Effector memory CD4-positive, alpha-beta T cell (primary cell): Measurements from ENCODE around the gene TBC1D9B.

Experiments
- DNase-seq, 3 donors: peaks; one replicate each; pipeline ENCODE4 v3.0.0-alpha.2; 2020
- H3K27ac ChIP-seq: 2 replicates; pipeline ENCODE4 v1.7.0; 2013; ENCODE audit warnings: mild to moderate bottlenecking, low read length, moderate library complexity; ENCODE audit not compliant: insufficient read depth, poor library complexity, severe bottlenecking
- H3K27me3 ChIP-seq: replicated peaks from 2 replicates; pipeline ENCODE4 v1.7.0; 2013; ENCODE audit warnings: mild to moderate bottlenecking, low read length; ENCODE audit not compliant: insufficient read depth, control insufficient read depth, poor library complexity, severe bottlenecking
- H3K36me3 ChIP-seq: 2 replicates; pipeline ENCODE4 v1.7.0; 2013; ENCODE audit warnings: mild to moderate bottlenecking, low read length, moderate library complexity; ENCODE audit not compliant: control insufficient read depth, insufficient read depth
- H3K4me1 ChIP-seq: 2 replicates; pipeline ENCODE4 v1.7.0; 2013; ENCODE audit warnings: low read length, mild to moderate bottlenecking; ENCODE audit not compliant: control insufficient read depth, insufficient read depth, poor library complexity, severe bottlenecking
- H3K4me3 ChIP-seq: 2 replicates; pipeline ENCODE4 v1.7.0; 2013; ENCODE audit warnings: low read length, low read depth, mild to moderate bottlenecking; ENCODE audit not compliant: insufficient read depth, poor library complexity, severe bottlenecking
- H3K9me3 ChIP-seq: 2 replicates; pipeline ENCODE4 v1.7.0; 2013; ENCODE audit warnings: mild to moderate bottlenecking, low read length, moderate library complexity; ENCODE audit not compliant: control insufficient read depth

TBC1D9B gene

GRCh38 chr5:179863449-179864085 lies 44.1 kb downstream of the TBC1D9B start:
- no peaks in the 10 kb centered on the region for H3K9me3 ChIP-seq
- no peaks in the 10 kb centered on the region for H3K27me3 ChIP-seq
- no peak overlapping the region for H3K4me3 ChIP-seq
- no peaks in the 10 kb centered on the region for H3K4me1 ChIP-seq
- no peak for DNase-seq
- H3K27ac ChIP-seq: no peak overlapping the region
- peaks cover 4% of the 10 kb centered on the region for H3K36me3 ChIP-seq

GRCh38 chr5:179862891-179863290 lies 44.8 kb downstream of the TBC1D9B start:
- no peak overlapping the region for H3K4me3 ChIP-seq
- peaks cover 3% of the 10 kb centered on the region for H3K36me3 ChIP-seq
- no peak overlapping the region for H3K27ac ChIP-seq
- no peaks in the 10 kb centered on the region for H3K27me3 ChIP-seq
- no peaks in the 10 kb centered on the region for H3K9me3 ChIP-seq
- H3K4me1 ChIP-seq: no peaks in the 10 kb centered on the region
- DNase-seq: no peak

- no peak for DNase-seq
- Histone ChIP-seq H3K4me1 (no peaks in the 10 kb centered on the region), H3K9me3 (no peaks in the 10 kb centered on the region), H3K27ac (no peak overlapping the region), H3K36me3 (peaks cover 3% of the 10 kb centered on the region), H3K4me3 (no peak overlapping the region), H3K27me3 (no peaks in the 10 kb centered on the region)
Measured at GRCh38 chr5:179862296-179862695, 45.4 kb downstream of the TBC1D9B start.

- no peak overlapping the region for H3K4me3 ChIP-seq
- H3K4me1 ChIP-seq: no peaks in the 10 kb centered on the region
- H3K27me3 ChIP-seq: no peaks in the 10 kb centered on the region
- no peak overlapping the region for H3K27ac ChIP-seq
- DNase-seq: no peak
- no peaks in the 10 kb centered on the region for H3K9me3 ChIP-seq
- H3K36me3 ChIP-seq: peaks cover 3% of the 10 kb centered on the region
Measured at GRCh38 chr5:179860301-179860700, 47.4 kb downstream of the TBC1D9B start.

- DNase-seq: peak; percentile 69 to 78 (median 78)
- H3K27ac ChIP-seq: peak within 1 kb of the TSS; percentile 57
- H3K27me3 ChIP-seq: no peaks in the 10 kb centered on the region
- H3K9me3 ChIP-seq: no peaks in the 10 kb centered on the region
- peaks cover 3% of the 10 kb centered on the region for H3K36me3 ChIP-seq
- H3K4me1 ChIP-seq: no peaks in the 10 kb centered on the region
- H3K4me3 ChIP-seq: peak within 1 kb of the TSS; percentile 64
Measured at GRCh38 chr5:179858586-179859427, 48.9 kb downstream of the TBC1D9B start, which contains the start of gene MRNIP. Gene MRNIP (minus strand): TSS chr5:179858817. CDS start chr5:179858796, 21 bp downstream.

- Histone ChIP-seq H3K27me3 (no peaks in the 10 kb centered on the region), H3K4me3 (peak overlapping the region; percentile 64), H3K36me3 (peaks cover 4% of the 10 kb centered on the region), H3K4me1 (no peaks in the 10 kb centered on the region), H3K27ac (peak overlapping the region; percentile 57), H3K9me3 (no peaks in the 10 kb centered on the region)
- peak in 2 of 3 donors; percentile 16 to 24 for DNase-seq
Measured at GRCh38 chr5:179858241-179858585, 49.5 kb downstream of the TBC1D9B start.

GRCh38 chr5:179854356-179854755 lies 53.3 kb downstream of the TBC1D9B start:
- no peak overlapping the region for H3K4me3 ChIP-seq
- no peaks in the 10 kb centered on the region for H3K9me3 ChIP-seq
- H3K27ac ChIP-seq: no peak overlapping the region
- peaks cover 32% of the 10 kb centered on the region for H3K36me3 ChIP-seq
- H3K4me1 ChIP-seq: no peaks in the 10 kb centered on the region
- no peaks in the 10 kb centered on the region for H3K27me3 ChIP-seq
- no peak for DNase-seq

- Histone ChIP-seq H3K4me1 (no peaks in the 10 kb centered on the region), H3K27ac (no peak overlapping the region), H3K4me3 (no peak overlapping the region), H3K36me3 (peaks cover 40% of the 10 kb centered on the region), H3K27me3 (no peaks in the 10 kb centered on the region), H3K9me3 (no peaks in the 10 kb centered on the region)
- no peak for DNase-seq
Measured at GRCh38 chr5:179852993-179853547, 54.6 kb downstream of the TBC1D9B start.

- H3K27ac ChIP-seq: no peak overlapping the region
Measured at GRCh38 chr5:179841621-179842020, 66.1 kb downstream of the TBC1D9B start.

GRCh38 chr5:179840766-179841165 lies 66.9 kb downstream of the TBC1D9B start:
- no peak for DNase-seq
- no peak overlapping the region for H3K4me3 ChIP-seq
- no peak overlapping the region for H3K27ac ChIP-seq
- no peaks in the 10 kb centered on the region for H3K9me3 ChIP-seq
- no peaks in the 10 kb centered on the region for H3K27me3 ChIP-seq
- peaks cover 46% of the 10 kb centered on the region for H3K36me3 ChIP-seq
- peaks cover 14% of the 10 kb centered on the region for H3K4me1 ChIP-seq

More at GRCh38 chr5:179841621-179842020, 66.1 kb downstream of the TBC1D9B start:
- Histone ChIP-seq H3K9me3 (no peaks in the 10 kb centered on the region), H3K36me3 (peaks cover 43% of the 10 kb centered on the region), H3K4me3 (no peak overlapping the region), H3K4me1 (peaks cover 8% of the 10 kb centered on the region), H3K27me3 (no peaks in the 10 kb centered on the region)
- no peak for DNase-seq
